Fibroblast of skin of right quadriceps (primary cell): ENCODE results near the gene LTBP3.
A peak's percentile ranks its signal among the peaks of the same experiment; 100 is the strongest.

Experiments
- DNase-seq: peaks from one replicate; pipeline ENCODE4 v3.0.0-alpha.2; 2013

Gene LTBP3

GRCh38 chr11:65558002-65558929, at the start of gene LTBP3:
Gene LTBP3 (minus strand): TSS chr11:65558359. CDS start chr11:65557959, 400 bp downstream.
- peak; percentile 86 for DNase-seq

GRCh38 chr11:65606876-65607613, 48.9 kb upstream of the LTBP3 start:
- peak; percentile 97 for DNase-seq

DNA sequence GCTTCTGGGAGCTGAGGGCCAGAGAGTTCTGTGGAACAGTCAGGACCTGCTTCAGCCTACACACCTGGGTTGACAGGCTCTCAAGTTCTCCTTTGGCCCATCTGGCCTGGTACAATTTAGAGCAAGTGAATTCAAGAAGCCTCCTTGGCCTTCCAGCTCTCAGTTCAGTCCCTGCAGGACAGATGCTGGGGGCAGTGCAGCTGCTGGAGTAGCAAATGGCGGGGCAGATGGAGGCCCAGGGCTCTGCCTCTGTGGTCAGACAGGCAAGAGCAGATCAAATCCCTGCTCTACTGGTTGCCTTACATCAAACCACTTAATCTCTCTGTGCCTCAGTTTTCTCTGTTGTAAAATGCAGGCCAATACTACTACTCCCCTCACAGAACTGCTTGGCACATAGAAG, 46.1 kb upstream of the LTBP3 start:
- no peak for DNase-seq

- no peak for DNase-seq
These were observed 41.7 kb upstream of the LTBP3 start for GRCh38 chr11:65599955-65600246.

DNA sequence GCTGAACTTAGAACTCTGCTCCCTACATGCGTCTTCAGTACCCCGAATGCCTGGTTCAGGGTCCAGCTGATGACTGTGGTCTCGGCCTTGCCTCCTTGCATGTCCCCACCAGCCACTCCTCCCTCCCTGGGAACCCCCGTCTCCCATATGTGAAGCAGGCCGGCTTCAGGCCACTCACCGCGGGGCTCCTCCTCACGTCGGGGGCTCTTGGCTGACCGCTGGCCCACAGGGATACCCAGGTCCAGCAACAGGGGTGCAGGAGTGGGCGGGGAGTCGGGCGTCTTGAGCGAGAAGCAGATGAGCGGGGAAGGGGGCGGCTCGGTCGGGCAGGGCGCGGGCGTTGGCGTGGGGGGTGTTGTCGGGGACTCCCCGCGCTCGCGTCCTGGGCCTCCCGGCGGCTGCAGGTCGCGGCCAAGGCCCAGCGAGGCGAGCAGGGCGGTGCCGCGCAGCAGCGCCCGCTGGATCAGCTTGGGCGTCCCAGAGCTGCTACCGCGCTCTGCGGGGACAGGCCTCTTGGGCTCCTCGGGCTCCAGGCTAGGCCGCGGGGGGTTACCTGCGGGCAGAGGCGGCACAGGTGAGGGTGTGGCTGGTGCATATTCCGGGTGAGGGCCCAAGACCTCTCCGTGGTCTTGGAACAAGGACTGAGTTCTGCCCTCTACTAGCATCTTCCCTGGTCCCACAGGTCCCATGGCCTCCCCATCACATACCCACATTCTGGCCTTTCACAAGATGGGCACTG, 41.2 kb upstream of the LTBP3 start:
- DNase-seq = no peak

DNA sequence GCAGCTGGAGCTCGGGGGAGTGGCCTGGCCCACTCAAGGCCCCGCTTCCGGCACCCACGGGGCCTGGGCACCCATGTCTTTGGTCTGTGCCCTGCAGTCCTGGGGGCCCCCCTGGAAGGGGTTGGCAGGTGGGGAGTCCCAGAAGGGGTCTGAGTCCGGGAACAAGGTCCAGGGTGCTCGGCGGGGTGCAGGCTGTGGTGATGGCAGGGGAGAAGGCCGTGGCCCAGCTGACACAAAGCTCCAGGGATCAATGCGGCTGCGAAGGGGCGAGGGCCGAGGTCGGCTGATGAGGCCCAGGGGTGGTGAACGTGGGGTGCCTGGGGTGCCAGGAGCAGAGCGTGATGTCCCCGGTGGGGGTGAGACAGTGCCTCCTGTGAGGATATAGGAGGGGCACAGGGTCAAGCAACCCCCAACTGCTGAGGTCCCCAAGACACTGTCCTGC, 40.1 kb upstream of the LTBP3 start:
- no peak for DNase-seq

- no peak for DNase-seq
These were observed 38.4 kb upstream of the LTBP3 start for GRCh38 chr11:65596520-65596919.

GRCh38 chr11:65595543-65596281, 37.6 kb upstream of the LTBP3 start, which contains the start of gene KCNK7:
Gene KCNK7 (minus strand): TSS chr11:65595800. CDS start chr11:65595772, 28 bp downstream.
- DNase-seq = no peak

- no peak for DNase-seq
These were observed 37.0 kb upstream of the LTBP3 start for GRCh38 chr11:65595131-65595530.

GRCh38 chr11:65593518-65594414, 35.6 kb upstream of the LTBP3 start:
- no peak for DNase-seq

- no peak for DNase-seq
These were observed 34.8 kb upstream of the LTBP3 start for GRCh38 chr11:65592858-65593517.

DNA sequence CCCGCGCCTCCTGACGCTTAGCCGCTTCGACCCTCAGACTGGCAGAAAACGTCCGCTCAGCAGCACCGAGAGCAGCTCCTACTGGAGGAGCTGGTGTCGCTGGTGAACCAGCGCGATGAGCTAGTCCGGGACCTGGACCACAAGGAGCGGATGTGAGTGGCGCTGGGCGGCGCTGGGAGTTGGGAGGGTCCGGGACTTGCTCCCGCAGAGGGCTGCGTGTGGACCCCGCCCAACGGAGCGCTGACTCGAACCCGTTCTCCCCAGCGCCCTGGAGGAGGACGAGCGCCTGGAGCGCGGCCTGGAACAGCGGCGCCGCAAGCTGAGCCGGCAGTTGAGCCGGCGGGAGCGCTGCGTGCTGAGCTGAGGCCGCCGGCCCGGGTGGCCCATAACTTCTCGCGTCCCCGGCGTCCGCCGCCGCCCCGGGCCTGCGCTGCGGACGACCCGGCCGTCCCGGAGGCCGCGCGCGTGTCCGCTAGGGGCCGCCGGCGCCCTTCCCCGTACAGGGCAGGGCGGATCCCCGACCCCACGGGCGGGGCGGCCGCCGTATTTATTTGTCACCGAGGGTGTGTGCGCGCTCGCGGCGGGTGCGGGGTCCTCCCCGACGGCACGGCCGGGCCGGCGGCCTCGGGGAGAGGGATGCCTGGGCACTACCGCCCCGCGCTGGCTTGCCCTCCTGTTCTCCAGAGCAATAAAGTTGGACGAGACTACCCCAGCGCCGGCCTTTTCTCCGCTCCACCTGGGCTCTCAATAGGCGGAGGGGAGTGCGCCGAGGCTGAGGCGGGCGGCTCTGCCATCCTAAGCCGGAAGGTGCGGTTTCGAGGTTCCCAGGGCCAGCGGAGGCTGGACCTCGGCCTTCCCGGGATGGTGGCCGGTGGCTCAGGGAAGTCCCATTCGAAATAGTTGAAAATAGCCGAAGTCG, 34.0 kb upstream of the LTBP3 start:
- DNase-seq = peak; percentile 58

- DNase-seq = no peak
These were observed 32.1 kb upstream of the LTBP3 start for GRCh38 chr11:65590240-65590738.

- DNase-seq = no peak
These were observed 31.5 kb upstream of the LTBP3 start for GRCh38 chr11:65589444-65590239.

GRCh38 chr11:65588199-65589054, 30.3 kb upstream of the LTBP3 start:
- peak; percentile 44 for DNase-seq

- DNase-seq = no peak
These were observed 28.5 kb upstream of the LTBP3 start for GRCh38 chr11:65586676-65587075.

GRCh38 chr11:65586247-65586630, 28.1 kb upstream of the LTBP3 start:
- no peak for DNase-seq
